ENCODE results near the gene GID8. TPM values are rescaled to one million over a fixed set of nuclear protein-coding genes. Genes with fewer than 3 reads are reported as not detected.

The GID8 gene
- total and polyA plus RNA-seq, 2 experiments from 2014 or later: 41.8 to 106 TPM

DNA sequence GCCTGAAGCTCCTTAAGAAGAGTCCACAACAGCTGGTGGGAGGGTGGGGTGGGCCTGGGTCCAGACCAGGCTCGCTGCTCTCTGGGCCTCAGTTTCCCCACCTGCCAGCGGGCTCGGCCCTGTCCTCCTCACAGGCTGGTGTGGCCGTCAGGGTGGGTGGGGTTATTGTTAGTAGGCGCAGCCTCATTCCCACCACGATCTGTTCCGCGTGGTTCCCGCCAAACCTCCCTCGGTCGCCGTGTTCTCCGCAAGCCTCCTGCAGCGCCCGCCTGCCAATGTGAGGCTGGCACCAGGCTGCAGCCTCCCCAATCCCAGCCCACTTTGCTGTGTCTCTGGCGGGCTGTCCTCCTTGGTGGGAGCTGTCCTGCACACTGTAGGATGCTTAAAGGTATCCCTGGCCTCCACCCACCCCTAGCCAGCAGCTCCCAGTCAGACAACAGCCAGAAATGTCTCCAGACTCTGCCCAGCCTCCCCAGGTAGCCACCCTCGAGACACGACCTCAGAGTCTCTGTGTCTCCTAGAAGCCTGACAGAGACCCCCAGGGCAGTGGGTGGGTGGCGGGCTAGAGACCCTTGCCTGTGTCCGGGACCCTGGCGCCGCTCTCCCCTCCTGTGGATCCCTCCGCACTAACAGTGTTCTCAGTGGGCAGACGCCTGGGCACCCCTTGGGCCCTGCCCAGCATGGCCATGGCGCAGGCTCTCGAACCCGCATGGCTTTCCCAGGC is 29.8 kb downstream of the GID8 start:
- no peaks in the 10 kb centered on the region; the same call in 2 of the 3 replicates for H3K36me3 Mint-ChIP-seq (ENCODE audit: low read depth)

More for the DNA sequence above, 29.8 kb downstream of the GID8 start:
- Histone ChIP-seq H3K4me3 (no peak overlapping the region), H3K79me2 (replicated peaks; ENCODE audit: insufficient read depth) (no peaks in the 10 kb centered on the region), H3F3A (replicated peaks; ENCODE audit: low read depth) (peaks cover 6% of the 10 kb centered on the region), H3K4me1 (ENCODE audit: insufficient read depth) (peaks cover 7% of the 10 kb centered on the region; the same call in 1 of the 2 replicates), H3K4me2 (no peak overlapping the region), H3K9me2 (ENCODE audit: insufficient read depth) (no peaks in the 10 kb centered on the region), H4K20me1 (replicated peaks; ENCODE audit: insufficient read depth) (no peaks in the 10 kb centered on the region), H3K27ac (ENCODE audit: low read depth) (no peak overlapping the region), H3K36me3 (ENCODE audit: insufficient read depth) (no peaks in the 10 kb centered on the region), H3K27me3 (ENCODE audit: insufficient read depth) (peaks cover 4% of the 10 kb centered on the region), H2AFZ (no peak overlapping the region)
- no peak for TF ChIP-seq NANOG (IDR thresholded peaks at IDR 0.05; ENCODE audit: borderline replicate concordance)
- TF ChIP-seq, protein P1, sequence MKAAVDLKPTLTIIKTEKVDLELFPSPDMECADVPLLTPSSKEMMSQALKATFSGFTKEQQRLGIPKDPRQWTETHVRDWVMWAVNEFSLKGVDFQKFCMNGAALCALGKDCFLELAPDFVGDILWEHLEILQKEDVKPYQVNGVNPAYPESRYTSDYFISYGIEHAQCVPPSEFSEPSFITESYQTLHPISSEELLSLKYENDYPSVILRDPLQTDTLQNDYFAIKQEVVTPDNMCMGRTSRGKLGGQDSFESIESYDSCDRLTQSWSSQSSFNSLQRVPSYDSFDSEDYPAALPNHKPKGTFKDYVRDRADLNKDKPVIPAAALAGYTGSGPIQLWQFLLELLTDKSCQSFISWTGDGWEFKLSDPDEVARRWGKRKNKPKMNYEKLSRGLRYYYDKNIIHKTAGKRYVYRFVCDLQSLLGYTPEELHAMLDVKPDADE (IDR thresholded peaks at IDR 0.05): no peak
- no peak for TF ChIP-seq REST (IDR thresholded peaks at IDR 0.05; ENCODE audit: unreplicated experiment)
- TF ChIP-seq CTCF (conservative IDR thresholded peaks at IDR 0.05; ENCODE audit: low read depth in 2 of 2): no peak
- TF ChIP-seq ZNF114 (CRISPR knock-in tag; IDR thresholded peaks at IDR 0.05): no peak
- TF ChIP-seq CREB1 (CRISPR knock-in tag; IDR thresholded peaks at IDR 0.05; ENCODE audit: low read depth): no peak
- TF ChIP-seq EZH2 (IDR thresholded peaks at IDR 0.05; ENCODE audit: low read depth, unreplicated experiment): no peak
- no peak for TF ChIP-seq ZNF331 (CRISPR knock-in tag; IDR thresholded peaks at IDR 0.05; ENCODE audit: low read depth)
- TF ChIP-seq EZH2phosphoT487 (IDR thresholded peaks at IDR 0.05; ENCODE audit: unreplicated experiment): no peak
- TF ChIP-seq STAT1 (IDR thresholded peaks at IDR 0.05; ENCODE audit: unreplicated experiment): no peak
- TF ChIP-seq JUNB (IDR thresholded peaks at IDR 0.05; ENCODE audit: unreplicated experiment): no peak
- no peak for TF ChIP-seq POLR2AphosphoS5 (IDR thresholded peaks at IDR 0.05; ENCODE audit: low read depth)
- TF ChIP-seq ZNF462 (CRISPR knock-in tag; IDR thresholded peaks at IDR 0.05): no peak
- Mint-ChIP-seq H3K27ac (no peak overlapping the region), H3K4me3 (no peak overlapping the region), H3K9me3 (no peaks in the 10 kb centered on the region; the same call in 2 of the 3 replicates), H3K27me3 (ENCODE audit: insufficient read depth, low read depth, poor library complexity) (peaks cover 23% of the 10 kb centered on the region), H3K4me1 (peaks cover 15% of the 10 kb centered on the region)
- DNase-seq (ENCODE audit: low spot score) (no peak), ATAC-seq (no peak)

All from GM23338 (cell line).